ENCODE results near the gene DYNC1I1. TPM values are rescaled to one million over a fixed set of nuclear protein-coding genes. Genes with fewer than 3 reads are reported as not detected.
A peak's percentile ranks its signal among the peaks of the same experiment; 100 is the strongest.

DYNC1I1 gene
- total and polyA plus RNA-seq, 3 experiments from 2014 or later: not detected

DNA sequence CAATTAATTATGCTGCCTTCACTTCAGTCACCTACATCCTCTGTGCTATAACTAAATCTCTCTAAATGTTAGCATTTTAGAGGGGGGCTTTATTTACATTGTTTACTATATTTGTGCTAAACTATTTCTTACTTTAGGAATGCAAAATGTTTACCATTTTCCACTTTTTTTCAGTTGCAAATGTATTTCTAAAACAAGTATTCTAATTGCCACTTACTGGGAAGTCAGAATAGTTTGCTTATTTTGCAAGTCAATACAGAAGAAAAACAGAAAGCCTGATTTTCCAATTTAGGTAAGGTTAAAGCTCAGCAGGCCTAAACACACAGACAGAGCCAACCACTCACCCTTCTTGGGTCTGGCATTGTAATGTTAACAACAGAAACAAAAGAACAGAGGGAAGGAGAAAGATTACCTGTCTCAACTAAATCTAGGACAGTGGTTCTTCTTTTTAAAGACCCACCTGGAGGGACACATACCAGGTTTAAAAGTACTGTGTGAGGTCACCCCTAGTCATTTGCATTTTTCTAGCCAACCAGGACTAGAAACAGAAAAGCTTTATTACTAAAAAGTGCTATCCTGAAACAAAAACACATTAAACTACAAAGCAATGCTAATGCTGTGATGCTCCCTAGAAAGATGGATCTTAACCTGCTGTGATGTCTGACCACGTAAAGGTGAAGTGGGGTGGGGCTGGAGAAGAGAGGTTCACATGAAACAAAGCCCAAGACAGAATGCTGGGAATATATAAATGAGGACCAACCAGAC lies 371.3 kb downstream of the DYNC1I1 start:
- Mint-ChIP-seq H3K36me3 (peaks cover 27 to 47% (median 35%) of the 10 kb centered on the region in 3 donors), H3K27ac (peak overlapping the region in 1 of 8 donors; percentile 12), H3K9me3 (no peaks in the 10 kb centered on the region), H3K27me3 (no peaks in the 10 kb centered on the region), H3K4me3 (no peak overlapping the region), H3K4me1 (no peaks in the 10 kb centered on the region)
- DNase-seq: no peak
- no peaks in the 10 kb centered on the region for H3K4me1 ChIP-seq (ENCODE audit: insufficient read depth, low read length)
- no peaks in the 10 kb centered on the region for H3K27me3 ChIP-seq (ENCODE audit: insufficient read depth, low read length, poor library complexity, severe bottlenecking)
- H3K9me3 ChIP-seq (ENCODE audit: low read length): no peaks in the 10 kb centered on the region
- no peaks in the 10 kb centered on the region for H3K36me3 ChIP-seq (ENCODE audit: insufficient read depth, low read length)
- no peak overlapping the region for H3K27ac ChIP-seq (ENCODE audit: low read depth, low read length)
- ChIA-PET CTCF (no interaction called here), POLR2A (no interaction called here)
- no peak overlapping the region for H3K4me3 ChIP-seq (ENCODE audit: low read length)

DNA sequence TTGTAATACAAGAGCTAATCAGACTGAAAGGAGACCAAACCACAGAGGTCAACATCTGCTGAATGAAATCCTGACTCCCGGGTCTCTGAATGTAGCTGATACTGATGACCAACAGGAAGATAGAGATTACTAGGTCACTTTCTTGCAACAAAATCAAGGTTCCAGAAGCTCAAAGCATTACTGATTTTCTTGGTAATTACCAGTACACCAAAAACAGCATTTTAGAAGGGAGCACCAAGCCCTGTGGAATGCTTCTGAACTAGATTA lies 371.8 kb downstream of the DYNC1I1 start:
- Histone ChIP-seq H3K27ac (ENCODE audit: low read depth, low read length) (no peak overlapping the region), H3K36me3 (ENCODE audit: insufficient read depth, low read length) (no peaks in the 10 kb centered on the region), H3K4me3 (ENCODE audit: low read length) (no peak overlapping the region), H3K27me3 (ENCODE audit: insufficient read depth, low read length, poor library complexity, severe bottlenecking) (no peaks in the 10 kb centered on the region), H3K4me1 (ENCODE audit: insufficient read depth, low read length) (no peaks in the 10 kb centered on the region), H3K9me3 (ENCODE audit: low read length) (no peaks in the 10 kb centered on the region)
- no peaks in the 10 kb centered on the region for H3K27me3 Mint-ChIP-seq
- H3K4me3 Mint-ChIP-seq: no peak overlapping the region
- peak overlapping the region in 1 of 8 donors; percentile 12 for H3K27ac Mint-ChIP-seq
- peaks cover 27 to 48% (median 35%) of the 10 kb centered on the region in 3 donors for H3K36me3 Mint-ChIP-seq
- no peaks in the 10 kb centered on the region for H3K4me1 Mint-ChIP-seq
- ChIA-PET POLR2A (no interaction called here), CTCF (no interaction called here)
- no peak for DNase-seq
- no peaks in the 10 kb centered on the region for H3K9me3 Mint-ChIP-seq

Other genes with a start within 250 kb of the DYNC1I1 start
- gene PDK4, start 176.0 kb upstream of the DYNC1I1 start, total RNA-seq: 1 to 10 TPM in 1 of 2 experiments, under 1 TPM in 1; 0.74 to 1.2 TPM
- not detected for gene PDK4, start 176.0 kb upstream of the DYNC1I1 start, polyA plus RNA-seq

Measured in CD8-positive, alpha-beta memory T cell (primary cell).